22Rv1 (cell line): ENCODE data around the gene AHCY.
"Not testable (repeated sequence)": the region's sequence is repeated elsewhere in the genome, so short reads cannot be mapped to it uniquely, and the experiment has no call there.

ENCODE experiments used
- CTCF ChIP-seq: fragments of 450-650 bp; IDR thresholded peaks from 2 replicates; pipeline ENCODE4 v1.5.1; 2017; ENCODE audit warnings: mild to moderate bottlenecking
- ZFX ChIP-seq: fragments of 450-650 bp; IDR thresholded peaks from 2 replicates; pipeline ENCODE4 v1.6.1; 2017; ENCODE audit warnings: antibody characterized with exemption, borderline replicate concordance

- TF ChIP-seq CTCF, ZFX: not testable (repeated sequence)
Measured at GRCh38 chr20:34328207-34328606, 25.1 kb upstream of the AHCY start.
